HG03442 (cell line): ENCODE results near the gene M6PR.
A peak's percentile ranks its signal among the peaks of the same experiment; 100 is the strongest.

ENCODE experiments used
- ATAC-seq: cut with Tn5 transposase; IDR thresholded peaks from one replicate; pipeline ENCODE4 v1.9.1; 2021; ENCODE audit warnings: mild to moderate bottlenecking, moderate library complexity; ENCODE audit not compliant: unreplicated experiment

M6PR gene

DNA sequence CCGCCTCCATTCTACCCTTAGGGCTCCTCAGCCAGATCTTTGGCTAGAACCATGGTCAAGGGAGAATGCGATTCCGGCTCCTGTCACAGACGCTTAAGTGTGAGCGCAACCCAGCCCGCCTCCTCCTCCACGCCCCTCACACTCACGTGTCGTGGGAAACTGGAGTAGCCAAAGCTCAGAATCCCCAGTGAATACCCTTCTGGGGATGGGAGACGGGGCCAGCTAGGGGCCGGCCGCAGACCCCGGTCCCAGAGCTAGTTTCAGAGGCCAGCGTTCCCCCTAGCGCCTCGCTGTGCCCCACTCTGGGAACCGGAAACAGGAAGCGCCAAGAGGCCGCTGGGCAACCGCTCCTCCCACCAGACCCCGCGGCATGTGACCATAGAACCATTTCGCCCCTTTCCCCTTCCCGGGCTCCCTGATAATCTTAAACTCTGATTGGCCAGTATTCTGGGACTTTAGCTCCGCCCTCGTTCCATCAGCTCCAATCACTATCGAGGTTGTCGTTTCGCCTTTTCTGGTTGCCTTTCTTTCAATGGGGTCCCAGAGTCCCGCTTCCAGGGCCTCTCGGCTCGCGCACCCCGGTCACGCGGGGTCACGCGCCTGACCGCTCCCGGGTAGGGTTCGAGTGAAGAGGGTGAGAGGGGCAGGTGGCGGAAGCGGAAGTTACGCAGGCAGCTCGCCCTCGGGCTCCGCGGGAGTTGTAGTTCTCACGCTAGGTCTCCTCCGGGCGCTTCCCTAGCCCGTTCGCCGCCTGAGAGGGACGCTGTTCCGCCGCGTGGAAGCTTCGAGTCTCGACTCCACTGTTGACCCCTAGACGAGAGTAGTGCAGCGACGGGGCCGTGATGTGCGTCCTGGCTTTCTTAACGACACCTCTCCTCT is at the start of gene M6PR:
TSS of gene M6PR (minus strand) at position 304 of the 879 bp plus-strand sequence. CDS start 3,241 bp downstream, outside the sequence.
- peak; percentile 79 for ATAC-seq

DNA sequence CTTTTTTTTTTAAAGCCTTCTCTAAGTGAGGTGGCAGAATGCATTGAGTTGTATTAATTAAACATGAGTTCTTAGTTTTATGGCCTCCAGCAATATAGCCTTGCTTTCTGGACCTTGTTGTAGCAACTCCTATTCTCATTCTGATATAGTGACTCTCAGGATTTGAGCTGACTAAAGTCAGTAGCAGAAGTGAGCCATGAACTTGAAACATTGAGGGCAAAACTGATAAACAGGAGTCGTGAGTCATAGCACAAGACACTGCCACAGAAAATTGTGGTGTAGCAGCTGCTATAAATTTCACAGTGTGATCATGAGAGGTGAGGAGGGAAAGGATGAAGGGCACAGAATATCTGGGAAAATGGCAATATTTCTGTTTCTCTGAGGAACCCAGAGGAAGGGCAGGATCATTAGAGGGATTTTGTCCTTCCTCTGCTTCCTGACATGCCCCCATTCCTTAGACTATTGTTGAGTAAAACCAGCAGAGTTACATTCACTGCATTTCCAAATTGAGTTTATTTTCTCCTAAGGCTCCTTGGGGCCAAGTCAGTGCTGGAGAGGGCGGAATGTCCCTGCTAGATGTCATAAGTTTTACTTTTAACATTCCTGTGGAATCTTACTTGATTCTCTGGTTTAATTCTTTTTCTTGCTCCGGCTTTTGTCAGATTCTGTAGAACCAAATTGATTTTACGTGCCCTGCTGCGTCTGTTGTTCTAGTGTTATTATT is 47.4 kb upstream of the M6PR start:
- ATAC-seq = peak; percentile 96

DNA sequence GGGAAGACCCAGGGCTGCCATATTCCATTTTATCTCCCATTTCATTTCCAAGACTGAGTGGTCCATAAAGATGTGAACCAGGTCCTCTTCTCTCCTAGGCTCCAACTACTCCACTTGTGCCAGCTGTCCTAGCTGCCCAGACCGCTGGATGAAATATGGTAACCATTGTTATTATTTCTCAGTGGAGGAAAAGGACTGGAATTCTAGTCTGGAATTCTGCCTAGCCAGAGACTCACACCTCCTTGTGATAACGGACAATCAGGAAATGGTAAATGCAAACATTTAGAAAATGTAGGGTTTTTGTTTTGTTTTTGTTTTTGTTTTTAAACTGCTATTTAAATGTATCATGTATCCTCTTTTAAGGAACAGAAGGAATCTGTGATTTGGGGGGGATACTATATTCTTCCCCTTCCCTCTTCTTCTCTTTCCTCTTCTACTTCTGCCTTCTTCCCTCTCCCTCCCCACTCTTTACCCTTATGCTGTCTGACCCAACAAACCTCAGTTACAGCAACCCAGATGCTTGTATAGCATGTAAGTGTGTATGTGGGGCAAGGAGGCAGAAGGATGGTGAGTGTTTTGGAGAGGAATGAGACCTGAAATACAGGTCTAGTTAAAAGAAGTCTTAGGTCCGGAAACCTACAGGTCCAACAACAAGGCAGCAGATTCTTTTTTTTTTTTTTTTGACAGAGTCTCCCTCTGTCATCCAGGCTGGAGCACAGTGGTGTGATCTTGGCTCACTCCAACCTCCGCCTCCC is 45.8 kb upstream of the M6PR start:
- no peak for ATAC-seq

DNA sequence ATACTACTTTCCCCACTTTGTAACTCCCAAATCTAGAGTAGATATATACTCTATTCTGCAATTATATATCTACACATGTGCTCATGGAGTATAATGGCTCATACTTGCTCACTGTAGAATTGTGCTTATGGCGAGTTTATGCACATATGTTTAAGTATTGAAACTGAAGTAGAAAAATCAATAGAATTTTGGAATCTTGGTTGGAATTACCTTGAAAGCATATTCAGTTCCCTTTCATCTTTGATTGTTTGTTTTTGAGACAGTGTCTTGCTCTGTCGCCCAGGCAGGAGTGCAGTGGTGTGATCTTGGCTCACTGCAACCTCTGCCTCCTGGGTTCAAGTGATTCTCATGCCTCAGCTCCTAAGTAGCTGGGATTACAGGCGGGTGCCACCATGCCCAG is 44.4 kb upstream of the M6PR start:
- ATAC-seq = no peak

DNA sequence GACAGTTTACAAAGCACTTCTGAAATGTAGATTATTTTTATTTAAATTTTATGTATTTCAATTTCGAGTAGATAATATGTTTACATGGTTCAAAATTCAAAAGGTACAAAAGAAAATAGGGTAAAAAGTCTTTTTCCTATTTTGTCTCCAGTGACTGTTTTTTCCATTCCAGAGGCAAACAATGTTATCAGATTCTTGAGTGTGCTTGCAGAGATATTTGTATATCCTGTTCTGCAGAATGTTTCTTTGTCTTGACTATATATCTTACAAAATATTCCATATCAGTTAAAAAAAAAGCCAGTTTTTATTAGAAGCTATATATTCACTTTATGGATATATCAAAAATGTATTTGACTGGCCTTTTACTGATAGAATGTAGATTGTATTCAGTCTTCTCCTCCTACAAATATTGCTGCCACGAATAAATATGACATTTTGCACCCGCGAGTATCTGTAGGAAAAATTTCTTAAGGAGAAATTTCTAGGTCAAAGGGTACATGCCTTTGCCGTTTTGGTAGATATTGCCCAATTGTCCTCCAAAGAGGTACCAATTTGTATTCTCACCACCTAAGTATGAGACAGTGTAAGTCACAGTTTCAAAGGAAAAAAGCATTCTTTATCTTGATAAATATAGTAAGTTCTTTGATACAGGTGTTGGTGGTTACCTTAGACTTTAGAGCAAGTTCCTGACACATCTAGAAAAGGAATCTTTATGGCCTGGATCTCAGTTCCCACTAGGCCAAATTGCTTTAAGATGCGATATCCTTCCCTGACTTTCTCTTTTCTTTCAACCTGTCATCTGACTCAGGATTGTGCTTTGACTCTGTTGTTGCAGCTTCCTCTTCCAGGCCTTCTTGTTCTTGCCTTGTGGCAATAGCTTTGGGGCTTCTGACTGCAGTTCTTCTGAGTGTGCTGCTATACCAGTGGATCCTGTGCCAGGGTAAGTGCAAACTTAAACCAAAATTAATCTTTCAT is 42.2 kb upstream of the M6PR start:
- ATAC-seq = no peak

DNA sequence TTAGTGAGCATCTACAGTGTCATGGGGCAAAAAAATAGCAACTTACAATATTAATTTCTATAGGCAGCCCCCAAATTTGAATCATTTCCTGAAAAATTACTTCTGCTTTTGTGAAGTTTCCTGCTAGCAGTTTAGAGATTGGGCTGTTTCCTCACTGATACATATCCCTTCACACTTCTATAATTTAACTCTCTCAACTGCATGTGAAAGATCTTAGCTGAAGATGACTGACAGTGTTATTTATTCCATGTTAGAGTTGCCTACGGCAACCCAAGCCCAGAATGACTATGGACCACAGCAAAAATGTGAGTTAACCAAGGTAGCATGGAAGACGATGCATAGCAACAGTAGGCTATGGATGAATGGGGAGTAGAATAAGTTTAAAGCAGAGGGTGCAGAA is 40.0 kb upstream of the M6PR start, which contains the start of gene KLRG1:
TSS of gene KLRG1 (plus strand) at position 134 of the 400 bp plus-strand sequence. CDS start at position 224, 90 bp downstream.
- no peak for ATAC-seq

DNA sequence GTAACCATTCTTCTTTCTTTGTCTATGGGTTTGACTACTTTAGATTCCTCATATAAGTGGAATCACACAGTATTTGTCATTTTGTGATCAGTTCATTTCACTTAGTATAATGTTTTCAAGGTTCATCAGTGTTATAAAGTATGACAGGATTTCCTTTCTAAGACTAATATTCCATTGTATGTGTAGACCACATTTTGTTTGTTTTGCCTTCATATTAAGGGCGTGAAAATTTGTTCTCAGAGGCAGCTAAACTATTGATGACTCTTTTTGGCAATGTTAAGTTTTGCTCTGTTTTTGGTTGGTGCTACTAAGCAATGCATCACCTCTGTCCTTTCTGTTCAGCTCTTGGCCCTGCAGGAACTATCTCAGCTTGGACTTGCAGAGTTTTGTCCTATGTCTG is 38.2 kb upstream of the M6PR start:
- ATAC-seq = no peak

DNA sequence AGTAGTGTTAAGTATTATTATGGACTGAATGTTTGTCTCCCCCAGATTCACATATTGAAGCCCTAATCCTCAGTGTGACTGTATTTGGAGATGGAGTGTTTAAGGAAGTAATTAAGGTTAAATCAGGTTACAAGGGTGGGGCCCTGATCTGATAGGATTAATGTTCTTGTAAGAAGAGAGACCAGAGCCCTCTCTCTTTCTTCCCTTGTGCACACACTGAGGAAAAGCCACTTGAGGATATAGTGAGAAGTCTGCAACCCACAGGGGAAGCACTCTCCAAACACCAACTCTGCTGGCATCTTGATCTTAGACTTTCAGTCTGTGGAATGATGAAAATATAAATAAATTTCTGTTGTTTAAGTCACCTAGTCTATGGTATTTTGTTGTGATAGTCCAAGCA is 37.7 kb upstream of the M6PR start:
- no peak for ATAC-seq

DNA sequence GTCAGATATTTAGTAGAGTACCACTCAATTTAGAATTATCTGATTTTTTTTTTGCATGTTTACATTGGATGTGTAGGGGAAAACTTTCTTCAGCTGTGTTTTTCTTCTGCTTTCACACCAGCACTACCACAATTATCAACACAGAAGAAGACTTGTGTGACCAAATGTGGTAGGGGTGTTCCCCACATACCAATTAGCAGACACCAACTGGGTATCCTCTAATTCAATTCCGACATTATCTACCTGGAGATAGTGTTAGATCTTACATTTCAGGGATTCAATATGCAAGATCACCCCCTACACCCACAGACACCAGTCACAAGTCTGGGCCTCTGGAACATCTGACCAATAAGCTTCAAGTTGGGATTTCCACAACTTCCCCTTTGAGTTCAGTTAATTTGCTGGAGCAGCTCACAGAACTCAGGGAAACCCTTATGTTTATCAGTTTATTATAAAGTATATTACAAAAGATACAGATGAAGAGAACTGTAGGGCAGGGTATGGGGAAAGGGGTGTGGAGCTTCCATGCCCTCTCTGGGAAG is 35.8 kb upstream of the M6PR start:
- ATAC-seq = no peak

DNA sequence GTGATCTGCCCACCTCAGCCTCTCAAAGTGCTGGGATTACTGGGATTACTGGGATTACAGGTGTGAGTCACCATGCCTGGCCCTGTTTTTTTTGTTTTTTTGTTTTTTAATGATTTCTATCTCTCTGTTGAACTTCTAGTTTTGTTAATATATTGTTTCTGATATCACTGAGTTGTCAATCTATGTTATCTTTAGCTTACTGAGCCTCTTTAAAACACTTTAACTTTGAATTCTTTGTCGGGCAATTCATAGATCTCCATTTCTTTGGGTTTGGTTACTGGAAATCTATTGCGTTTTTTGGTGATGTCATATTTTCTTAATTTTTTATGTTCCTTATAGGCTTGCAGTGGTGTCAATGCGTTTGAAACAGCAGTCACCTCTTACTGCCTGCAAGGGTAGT is 30.7 kb upstream of the M6PR start:
- ATAC-seq = no peak

DNA sequence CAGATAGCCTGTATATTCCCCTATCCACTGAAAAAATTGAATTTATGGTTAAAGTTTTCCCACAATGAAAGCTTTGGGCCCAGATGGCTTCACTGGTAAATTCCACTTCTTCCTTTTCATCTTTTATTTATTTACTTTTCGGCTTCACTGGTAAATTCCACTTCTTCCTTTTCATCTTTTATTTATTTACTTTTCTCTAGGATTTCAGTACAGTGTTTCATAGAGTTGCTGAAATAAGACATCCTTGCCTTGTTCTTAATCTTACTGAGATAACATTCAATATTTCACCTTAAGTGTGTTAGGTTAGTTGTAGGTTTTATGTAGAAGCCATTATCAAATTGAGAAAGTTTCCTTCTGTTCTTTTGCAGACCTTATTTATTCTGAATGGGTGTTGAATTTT is 21.0 kb upstream of the M6PR start:
- ATAC-seq = no peak

DNA sequence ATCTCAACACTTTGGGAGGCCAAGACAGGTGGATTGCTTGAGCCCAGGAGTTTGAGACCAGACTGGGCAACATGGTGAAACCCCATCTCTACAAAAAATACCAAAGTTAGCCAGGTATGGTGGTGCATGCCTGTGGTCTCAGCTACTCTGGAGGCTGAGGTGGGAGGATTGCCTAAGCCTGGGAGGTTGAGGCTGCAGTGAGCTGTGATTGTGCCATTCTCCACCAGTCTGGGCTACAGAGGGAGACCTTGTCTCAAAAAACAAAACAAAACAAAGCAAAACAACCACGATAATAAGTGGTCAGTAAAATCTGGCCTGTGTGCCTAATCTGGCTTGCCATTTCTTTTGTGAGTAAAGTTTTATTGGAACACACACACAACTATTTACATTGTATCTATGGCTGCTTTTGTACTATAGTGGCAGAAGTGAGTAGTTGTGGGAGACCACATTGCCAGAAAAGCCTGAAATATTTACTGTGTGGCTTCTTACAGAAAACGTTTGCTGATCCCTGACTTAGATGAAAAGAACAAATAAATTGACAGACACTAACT is 20.5 kb upstream of the M6PR start:
- no peak for ATAC-seq

DNA sequence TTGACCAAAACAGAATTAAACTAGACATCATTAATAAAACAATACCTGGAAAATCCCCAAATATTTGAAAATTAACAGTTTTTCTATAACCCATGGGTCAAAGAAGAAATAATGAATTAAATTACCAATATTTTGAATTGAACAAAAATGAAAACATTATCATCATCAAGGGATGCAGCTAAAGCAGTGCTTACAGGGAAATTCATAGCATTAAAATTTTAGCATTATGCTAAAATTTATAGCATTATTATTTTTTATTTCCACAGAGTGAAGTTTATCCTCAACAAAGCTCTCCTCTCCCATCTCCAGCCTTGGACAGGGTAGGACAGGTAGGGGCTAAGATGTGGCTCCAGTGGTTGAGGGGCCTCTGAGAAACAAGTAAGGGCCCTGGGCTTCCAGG is 19.3 kb upstream of the M6PR start:
- no peak for ATAC-seq

DNA sequence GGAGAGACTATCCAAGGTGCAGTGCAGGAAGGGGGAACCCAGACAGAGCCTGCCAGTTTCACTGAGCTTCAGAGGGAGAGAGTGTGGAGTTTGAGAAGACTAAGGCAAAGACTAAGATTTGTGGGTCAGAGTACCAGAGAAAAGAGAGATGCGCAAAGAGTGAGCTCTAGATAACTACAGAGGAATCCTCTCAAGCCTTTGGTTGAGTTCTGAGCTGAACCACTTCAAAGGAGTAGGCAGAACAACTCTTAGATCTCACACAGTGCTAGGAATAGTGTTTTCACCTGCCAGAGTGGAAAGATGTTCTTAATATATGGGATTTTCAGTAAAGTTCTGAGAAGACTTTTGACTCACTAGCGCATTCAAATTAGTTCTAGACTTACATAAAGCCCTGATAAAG is 10.7 kb upstream of the M6PR start:
- no peak for ATAC-seq

DNA sequence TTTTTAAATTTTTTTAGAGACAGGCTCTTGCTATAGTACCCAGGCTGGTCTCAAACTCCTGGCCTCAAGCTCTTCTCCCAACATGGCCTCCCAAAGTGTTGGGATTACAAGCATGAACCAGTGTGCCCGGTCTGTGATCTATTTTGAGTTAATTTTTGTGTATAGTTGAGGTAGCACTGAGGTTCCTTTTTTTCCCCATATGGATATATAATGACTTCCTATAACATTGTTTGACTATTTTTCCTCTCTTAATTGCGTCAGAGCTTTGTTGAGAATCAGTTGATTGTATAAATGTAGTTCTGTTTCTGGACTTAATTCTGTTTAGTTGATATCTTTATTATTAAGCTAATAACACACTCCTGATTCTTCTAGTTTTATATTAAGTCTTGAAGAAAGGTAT is 8.6 kb upstream of the M6PR start:
- no peak for ATAC-seq

DNA sequence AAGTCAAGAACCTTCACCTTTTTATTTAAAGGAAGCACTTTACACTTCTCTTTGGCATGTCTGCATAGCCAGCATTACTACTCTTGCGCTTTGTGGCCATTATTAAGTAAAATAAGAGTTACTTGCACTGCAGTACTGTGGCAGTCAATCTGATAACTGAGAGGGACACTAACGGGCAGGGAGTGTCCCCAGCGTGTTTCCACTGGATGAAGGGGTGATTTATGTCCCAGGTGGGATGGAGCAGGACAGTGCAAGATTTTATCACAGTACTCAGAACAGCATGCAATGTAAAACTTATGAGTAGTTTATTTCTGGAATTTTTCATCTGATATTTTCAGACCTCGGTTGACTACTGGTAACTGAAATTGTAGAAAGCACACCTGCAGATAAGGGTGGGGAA is 8.1 kb upstream of the M6PR start:
- no peak for ATAC-seq

DNA sequence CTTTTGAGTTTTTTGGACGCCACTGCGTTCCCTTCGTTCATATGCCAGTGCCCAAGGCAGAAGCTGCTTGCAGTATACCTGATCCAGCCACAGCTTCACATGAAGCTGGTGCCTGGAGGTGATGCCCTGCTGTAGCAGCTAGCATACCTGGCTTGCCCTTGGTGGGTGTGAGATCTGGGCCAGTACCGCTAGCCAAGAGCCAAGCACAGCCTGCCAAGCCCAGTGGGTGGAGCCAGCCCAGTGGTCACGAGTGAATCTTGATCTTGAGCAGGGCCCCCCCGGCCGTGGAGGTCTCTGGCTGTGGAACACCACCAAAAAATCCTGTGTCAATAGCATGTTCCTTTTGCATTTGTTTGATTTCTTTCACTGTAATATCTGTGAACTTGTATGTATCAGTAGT is 7.3 kb upstream of the M6PR start:
- no peak for ATAC-seq

DNA sequence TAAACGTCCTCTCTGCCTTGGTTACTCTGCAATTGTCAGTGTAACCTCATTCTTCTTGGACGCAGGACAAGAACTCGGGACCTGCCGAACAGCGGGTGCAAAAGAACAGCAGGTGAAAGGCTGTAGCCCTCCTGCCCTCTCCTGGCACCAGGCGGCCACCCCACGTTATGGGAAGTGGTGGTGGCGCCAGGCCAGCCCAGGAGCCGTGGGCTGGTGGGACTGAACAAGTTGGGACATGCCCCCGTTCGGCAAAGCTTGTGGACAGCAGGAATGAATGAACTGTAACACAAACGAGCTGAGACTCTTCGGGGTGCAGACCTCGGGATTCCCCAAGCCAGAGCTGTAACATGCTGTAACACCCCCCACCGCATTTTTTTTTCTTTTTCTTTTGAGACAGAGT is 6.6 kb upstream of the M6PR start:
- no peak for ATAC-seq

DNA sequence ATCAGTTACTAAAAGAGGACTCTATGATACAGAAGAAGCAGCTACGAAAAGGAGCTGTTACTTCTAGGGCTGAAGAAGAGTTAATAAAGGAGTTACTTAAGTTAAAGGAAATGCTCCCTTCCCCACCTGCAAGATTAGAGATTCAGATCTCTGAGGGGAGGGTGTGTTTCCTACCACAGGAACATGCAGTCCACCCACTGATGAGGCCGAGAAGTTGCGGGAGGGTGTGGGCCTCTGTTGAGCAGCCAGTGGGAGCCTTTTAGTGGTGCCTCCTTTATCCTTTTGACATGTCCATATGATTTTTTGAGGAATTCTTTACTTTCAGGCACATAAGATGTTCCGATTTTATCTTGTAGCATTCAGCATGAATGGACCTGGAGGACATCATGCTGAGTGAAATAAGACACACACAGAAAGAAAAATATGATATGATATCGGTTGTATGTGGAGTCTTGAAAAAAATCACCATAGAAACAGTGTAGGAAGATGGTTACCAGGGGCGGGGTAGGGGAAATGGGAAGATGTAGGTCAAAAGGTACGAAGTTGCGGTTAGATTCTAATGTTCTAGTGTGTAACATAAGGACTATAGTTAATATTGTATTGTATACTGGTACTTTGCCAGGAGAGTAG is 4.4 kb upstream of the M6PR start:
- no peak for ATAC-seq
